Neutrophil (primary cell): ENCODE data around the gene XPO6.

Experiments used
- H3K27ac ChIP-seq: fragments of 200-600 bp; sonication (generic); 2 replicates; pipeline ENCODE4 v1.5.1; 2016; ENCODE audit warnings: mild to moderate bottlenecking, moderate library complexity
- H3K27me3 ChIP-seq: fragments of 200-600 bp; sonication (generic); 2 replicates; pipeline ENCODE4 v1.6.0; 2016; ENCODE audit warnings: mild to moderate bottlenecking
- H3K36me3 ChIP-seq: fragments of 200-600 bp; sonication (generic); 2 replicates; pipeline ENCODE4 v1.5.1; 2017
- H3K4me1 ChIP-seq, 2 experiments: fragments of 200-600 bp in 1 of 2; sonication (generic) in 1 of 2; 1 replicate in 1 of 2; 2 replicates in 1 of 2; pipeline versions ENCODE4 v1.5.1 to v1.6.1; 2013 to 2016; ENCODE audit warnings: low read depth in 1 of 2, low read length in 1 of 2, mild to moderate bottlenecking in 1 of 2, moderate library complexity in 1 of 2; ENCODE audit not compliant: control insufficient read depth in 1 of 2, insufficient read depth in 1 of 2
- H3K4me3 ChIP-seq, 2 experiments: fragments of 200-600 bp in 1 of 2; sonication (generic) in 1 of 2; 1 replicate in 1 of 2; 2 replicates in 1 of 2; pipeline ENCODE4 v1.5.1; 2013 to 2016; ENCODE audit warnings: low read depth in 1 of 2, low read length in 1 of 2, mild to moderate bottlenecking in 1 of 2, moderate library complexity in 1 of 2
- H3K9me3 ChIP-seq: fragments of 200-600 bp; sonication (generic); 2 replicates; pipeline ENCODE4 v1.5.1; 2016
- CTCF ChIP-seq: fragments of 200-600 bp; sonication (generic); IDR thresholded peaks from 2 replicates; pipeline ENCODE4 v1.5.1; 2016; ENCODE audit warnings: antibody characterized with exemption

XPO6 gene

GRCh38 chr16:28073836-28074235 lies 137.9 kb downstream of the XPO6 start:
- H3K4me1 ChIP-seq, result no peaks in the 10 kb centered on the region
- no peak overlapping the region for H3K27ac ChIP-seq
- no peaks in the 10 kb centered on the region for H3K9me3 ChIP-seq
- no peak for TF ChIP-seq CTCF
- H3K27me3 ChIP-seq, result peaks cover 11% of the 10 kb centered on the region
- H3K4me3 ChIP-seq, result no peak overlapping the region
- no peaks in the 10 kb centered on the region for H3K36me3 ChIP-seq

- H3K9me3 ChIP-seq, result no peaks in the 10 kb centered on the region
- peaks cover 12% of the 10 kb centered on the region for H3K27me3 ChIP-seq
- no peak overlapping the region for H3K27ac ChIP-seq
- no peak overlapping the region for H3K4me3 ChIP-seq
- H3K36me3 ChIP-seq, result no peaks in the 10 kb centered on the region
- H3K4me1 ChIP-seq, result no peaks in the 10 kb centered on the region
- no peak for TF ChIP-seq CTCF
Measured at GRCh38 chr16:28072087-28072486, 139.7 kb downstream of the XPO6 start.

GRCh38 chr16:28069971-28070794 lies 141.6 kb downstream of the XPO6 start:
- H3K9me3 ChIP-seq, result no peaks in the 10 kb centered on the region
- H3K4me3 ChIP-seq, result no peak overlapping the region
- H3K4me1 ChIP-seq, result no peaks in the 10 kb centered on the region
- peaks cover 31% of the 10 kb centered on the region for H3K27me3 ChIP-seq
- H3K27ac ChIP-seq, result no peak overlapping the region
- no peak for TF ChIP-seq CTCF
- no peaks in the 10 kb centered on the region for H3K36me3 ChIP-seq

GRCh38 chr16:28068976-28069375 lies 142.8 kb downstream of the XPO6 start:
- no peaks in the 10 kb centered on the region for H3K36me3 ChIP-seq
- H3K9me3 ChIP-seq, result no peaks in the 10 kb centered on the region
- no peak overlapping the region for H3K4me3 ChIP-seq
- no peak for TF ChIP-seq CTCF
- H3K27ac ChIP-seq, result no peak overlapping the region
- peaks cover 43% of the 10 kb centered on the region for H3K27me3 ChIP-seq
- no peaks in the 10 kb centered on the region for H3K4me1 ChIP-seq

GRCh38 chr16:28067604-28068379 lies 144.0 kb downstream of the XPO6 start:
- peaks cover 0 to 2% of the 10 kb centered on the region in 2 experiments for H3K4me1 ChIP-seq
- no peak overlapping the region for H3K4me3 ChIP-seq
- no peaks in the 10 kb centered on the region for H3K36me3 ChIP-seq
- peaks cover 54% of the 10 kb centered on the region for H3K27me3 ChIP-seq
- no peak overlapping the region for H3K27ac ChIP-seq
- H3K9me3 ChIP-seq, result no peaks in the 10 kb centered on the region
- no peak for TF ChIP-seq CTCF
